GM19452 (cell line): ENCODE data around the gene LOXHD1.

ENCODE experiments used
- ATAC-seq: cut with Tn5 transposase; IDR thresholded peaks from one replicate; pipeline ENCODE4 v1.9.1; 2021; ENCODE audit not compliant: unreplicated experiment

LOXHD1 gene

GRCh38 chr18:46581648-46582047 is 75.4 kb downstream of the LOXHD1 start:
- ATAC-seq, result no peak

- no peak for ATAC-seq
These were observed 78.0 kb downstream of the LOXHD1 start for GRCh38 chr18:46578987-46579386.

DNA sequence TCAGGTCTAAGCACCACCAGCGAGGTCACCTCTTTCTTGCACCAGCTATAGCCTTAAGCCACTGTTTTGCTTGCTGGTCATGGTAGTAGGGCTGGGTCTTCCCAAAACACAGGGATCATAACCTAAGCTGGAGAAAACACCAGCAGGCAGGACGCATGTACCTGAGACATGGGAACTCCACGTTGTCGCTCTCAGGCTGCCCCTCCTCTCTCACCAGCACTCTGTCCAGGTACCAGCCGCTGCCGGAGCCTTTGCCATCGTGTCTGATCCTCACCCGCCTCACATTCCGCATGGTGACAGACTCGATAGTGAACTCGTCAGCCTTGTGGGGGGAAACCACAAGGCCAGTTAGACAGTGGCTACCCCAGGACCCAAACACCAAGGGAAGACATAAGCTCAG is 79.5 kb downstream of the LOXHD1 start:
- ATAC-seq, result no peak

DNA sequence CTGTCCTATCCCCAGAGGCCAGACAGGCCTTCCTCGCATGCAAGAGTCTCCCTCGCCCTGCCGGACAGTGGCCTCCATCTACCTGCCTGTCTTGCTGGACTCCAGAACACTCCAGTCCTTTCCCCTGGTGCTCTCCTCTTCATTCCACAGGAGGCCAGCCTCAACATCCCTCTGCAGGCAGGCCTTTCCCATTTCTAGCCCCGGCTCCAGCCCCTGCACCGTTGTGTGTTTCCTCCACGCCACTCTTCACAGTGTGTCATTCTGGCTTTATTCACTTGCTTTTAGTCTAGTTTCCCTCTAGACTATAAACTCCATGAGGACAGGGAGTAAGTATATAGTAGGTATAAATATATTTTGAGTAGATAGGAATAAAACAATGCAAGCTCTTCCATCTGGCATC is 81.2 kb downstream of the LOXHD1 start:
- ATAC-seq, result no peak

DNA sequence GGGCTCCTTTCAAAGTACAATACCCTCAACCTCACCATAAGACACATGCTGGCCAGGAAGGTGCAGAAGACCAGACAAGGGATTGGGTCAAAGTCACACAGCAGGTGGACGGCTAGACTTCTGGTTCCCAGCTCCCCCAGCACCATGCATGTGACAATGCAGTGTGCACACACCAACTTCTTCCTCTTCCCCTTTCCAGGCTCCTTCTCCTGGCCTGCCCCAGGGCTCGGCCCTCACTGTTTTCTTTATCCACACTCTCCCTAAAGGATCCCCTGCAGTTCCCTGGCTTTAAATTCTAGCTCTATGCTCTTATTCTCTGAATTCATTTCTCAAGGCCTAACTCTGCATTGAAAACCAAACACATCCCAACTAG is 82.3 kb downstream of the LOXHD1 start:
- ATAC-seq, result no peak

DNA sequence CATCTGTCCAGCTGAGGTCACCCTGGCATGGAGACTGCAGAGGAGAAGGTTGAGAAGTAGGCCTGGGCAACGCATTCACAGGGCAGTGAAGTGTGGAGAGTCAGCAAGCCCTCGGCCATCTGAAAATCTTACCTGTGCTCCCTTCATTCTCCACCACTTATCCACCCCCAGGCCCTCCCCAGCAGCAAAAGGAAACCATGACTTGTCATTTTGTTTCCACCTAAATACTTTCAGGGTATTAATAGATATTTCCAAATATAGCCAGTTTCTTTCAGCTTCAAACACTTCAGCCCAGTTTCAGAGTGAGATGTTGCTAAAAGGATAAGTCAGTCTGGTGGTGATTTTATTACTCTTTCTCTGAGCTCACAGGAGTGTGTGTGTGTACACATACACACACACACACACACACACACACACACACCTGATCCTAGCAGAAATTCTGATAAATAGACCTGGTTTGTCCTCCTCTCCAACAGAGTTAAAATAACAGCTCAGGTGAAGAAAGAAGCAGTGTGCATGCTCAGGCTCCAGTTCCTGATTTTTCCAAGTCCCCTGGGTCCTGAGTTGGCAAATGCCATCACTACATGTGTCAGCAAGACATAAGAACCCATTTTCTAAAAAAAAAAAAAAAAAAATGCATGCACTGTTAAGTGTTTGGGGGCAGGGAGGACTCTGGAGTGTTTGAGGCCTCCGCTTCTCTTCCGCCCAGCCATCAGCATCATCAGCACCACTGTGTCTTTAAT is 82.8 kb downstream of the LOXHD1 start:
- ATAC-seq, result no peak

DNA sequence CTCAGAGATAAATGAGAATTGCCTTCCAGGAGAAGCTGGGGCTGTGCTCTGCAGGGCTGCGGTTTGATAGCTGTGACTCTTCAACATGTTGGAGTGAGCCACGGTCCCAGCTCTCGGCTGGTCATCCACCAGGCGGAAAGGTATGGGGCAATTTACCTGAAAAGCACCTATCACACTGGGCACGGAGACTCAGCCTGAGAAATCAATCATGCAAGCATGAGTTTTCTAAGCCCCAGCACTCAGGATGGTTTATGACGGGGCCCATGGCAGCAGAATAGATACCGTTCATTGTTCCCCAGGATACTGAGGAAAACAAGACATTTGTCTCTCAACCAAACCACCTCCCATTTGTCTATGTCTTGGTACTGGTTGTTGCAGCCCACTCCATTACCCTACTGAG is 83.9 kb downstream of the LOXHD1 start:
- no peak for ATAC-seq

- no peak for ATAC-seq
These were observed 85.3 kb downstream of the LOXHD1 start for GRCh38 chr18:46571756-46572155.

DNA sequence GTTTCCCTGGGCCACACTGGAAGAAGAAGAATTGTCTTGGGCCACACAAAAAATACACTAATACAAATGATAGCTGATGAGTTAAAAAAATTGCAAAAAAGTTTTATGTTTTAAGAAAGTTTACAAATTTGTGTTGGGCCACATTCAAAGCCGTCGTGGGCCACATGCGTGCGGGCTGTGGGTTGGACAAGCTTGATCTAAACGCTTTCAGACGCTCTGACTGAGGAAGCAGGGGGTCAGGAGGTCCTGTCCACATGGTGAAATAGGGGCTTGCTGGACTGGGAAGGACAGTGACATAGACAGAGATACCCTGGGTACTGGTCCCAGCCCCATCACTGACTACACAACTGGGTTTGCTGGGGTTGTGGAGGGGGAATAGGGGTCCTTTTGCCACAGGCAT is 86.4 kb downstream of the LOXHD1 start:
- ATAC-seq, result no peak

DNA sequence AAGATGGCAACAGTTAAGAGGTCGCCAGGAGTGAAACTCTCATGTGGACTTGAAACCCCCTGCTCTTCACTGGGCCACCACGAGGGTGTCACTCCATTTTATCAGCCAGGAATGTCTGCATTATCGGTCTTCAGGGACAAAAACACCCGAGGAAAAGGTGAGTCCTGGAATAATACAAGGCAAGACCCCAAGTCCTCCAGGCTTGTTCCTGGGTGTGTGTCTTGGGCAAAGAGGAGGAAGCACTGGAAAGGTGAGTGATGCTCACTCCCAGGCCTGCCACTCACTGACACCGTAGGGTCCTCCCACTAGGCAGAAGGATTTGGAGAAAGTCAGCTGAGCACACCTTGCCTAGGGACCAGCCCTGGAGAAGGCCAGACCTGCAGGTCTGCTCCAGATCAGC is 86.9 kb downstream of the LOXHD1 start:
- no peak for ATAC-seq

GRCh38 chr18:46569211-46569610 is 87.8 kb downstream of the LOXHD1 start:
- no peak for ATAC-seq

GRCh38 chr18:46567196-46567595 is 89.8 kb downstream of the LOXHD1 start:
- ATAC-seq, result no peak

DNA sequence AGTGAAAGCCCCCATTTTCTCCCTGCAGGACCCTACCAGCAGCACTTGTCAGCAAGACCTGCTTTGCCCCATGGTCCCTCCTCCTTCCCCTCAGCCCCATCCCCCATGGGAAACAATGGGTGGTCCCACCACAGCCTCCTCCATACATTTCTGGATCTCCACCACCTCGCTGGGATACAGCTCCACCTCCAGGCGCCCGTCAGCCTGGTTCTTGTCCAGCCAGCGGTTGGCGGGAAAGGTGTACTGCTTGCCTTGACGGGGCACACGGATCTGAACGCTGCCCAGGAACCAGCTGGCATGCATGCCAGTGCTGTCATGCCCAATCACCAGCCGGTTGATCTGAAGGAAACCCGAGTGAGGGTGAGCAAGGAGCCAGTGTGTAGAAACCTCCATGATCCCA is 90.9 kb downstream of the LOXHD1 start:
- ATAC-seq, result no peak

DNA sequence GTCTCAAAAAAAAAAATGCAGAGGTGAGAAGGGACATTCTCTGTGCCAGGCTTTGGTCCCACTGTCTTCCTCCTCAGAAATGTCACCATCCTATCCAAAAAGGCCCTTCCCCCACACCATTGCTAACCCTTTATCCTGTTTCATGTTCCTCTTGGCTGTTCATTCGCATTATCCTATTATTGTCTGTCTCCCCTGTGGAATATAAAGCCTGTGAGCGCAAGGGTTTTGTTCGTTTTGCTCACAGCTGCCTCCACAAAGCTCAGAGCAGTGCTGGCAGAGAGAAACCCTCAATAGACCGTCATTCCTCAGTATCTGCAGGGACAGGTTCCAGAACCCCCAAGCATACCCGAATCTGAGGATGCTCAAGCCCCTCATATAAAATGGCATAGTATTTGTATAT is 91.8 kb downstream of the LOXHD1 start:
- ATAC-seq, result no peak

GRCh38 chr18:46563317-46563716 is 93.7 kb downstream of the LOXHD1 start:
- ATAC-seq, result no peak

- no peak for ATAC-seq
These were observed 94.3 kb downstream of the LOXHD1 start for GRCh38 chr18:46562674-46563192.

GRCh38 chr18:46560671-46561045 is 96.4 kb downstream of the LOXHD1 start:
- ATAC-seq, result no peak

DNA sequence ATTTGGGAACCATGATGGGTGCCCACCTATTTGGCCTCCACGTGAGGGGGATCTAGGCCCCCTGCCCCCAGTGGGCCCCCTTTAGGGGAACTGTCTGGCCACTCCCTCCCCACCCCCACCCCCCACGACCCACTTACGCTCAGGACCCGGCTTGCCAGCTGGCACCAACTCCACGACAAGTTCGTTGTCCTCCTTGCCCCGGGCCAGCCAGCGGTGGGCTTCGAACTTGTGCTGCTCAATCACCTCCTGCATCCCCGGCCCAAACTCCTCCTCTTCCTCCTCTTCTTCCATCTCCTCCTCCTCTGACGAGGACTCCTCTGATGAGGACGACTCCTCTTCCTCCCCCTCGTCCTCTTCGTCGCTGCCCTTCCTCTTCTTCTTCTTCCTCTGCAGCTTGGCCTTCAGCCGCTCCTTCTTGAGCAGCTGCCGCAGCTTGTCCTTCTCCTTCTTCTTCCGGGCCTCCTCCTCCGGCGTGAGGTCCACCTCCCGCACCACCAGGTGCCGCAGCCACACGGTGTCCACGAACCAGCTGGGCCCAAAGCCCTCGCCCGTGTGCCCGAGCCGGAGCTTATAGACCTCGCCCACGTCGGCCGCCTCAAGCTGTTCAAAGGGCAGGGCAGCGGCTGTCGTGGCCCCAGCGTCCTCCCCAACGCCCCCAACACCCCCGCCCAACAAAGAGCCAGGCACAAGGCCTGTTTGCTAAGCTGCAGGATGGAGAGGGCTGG is 96.9 kb downstream of the LOXHD1 start:
- no peak for ATAC-seq

- no peak for ATAC-seq
These were observed 97.7 kb downstream of the LOXHD1 start for GRCh38 chr18:46559296-46559695.

DNA sequence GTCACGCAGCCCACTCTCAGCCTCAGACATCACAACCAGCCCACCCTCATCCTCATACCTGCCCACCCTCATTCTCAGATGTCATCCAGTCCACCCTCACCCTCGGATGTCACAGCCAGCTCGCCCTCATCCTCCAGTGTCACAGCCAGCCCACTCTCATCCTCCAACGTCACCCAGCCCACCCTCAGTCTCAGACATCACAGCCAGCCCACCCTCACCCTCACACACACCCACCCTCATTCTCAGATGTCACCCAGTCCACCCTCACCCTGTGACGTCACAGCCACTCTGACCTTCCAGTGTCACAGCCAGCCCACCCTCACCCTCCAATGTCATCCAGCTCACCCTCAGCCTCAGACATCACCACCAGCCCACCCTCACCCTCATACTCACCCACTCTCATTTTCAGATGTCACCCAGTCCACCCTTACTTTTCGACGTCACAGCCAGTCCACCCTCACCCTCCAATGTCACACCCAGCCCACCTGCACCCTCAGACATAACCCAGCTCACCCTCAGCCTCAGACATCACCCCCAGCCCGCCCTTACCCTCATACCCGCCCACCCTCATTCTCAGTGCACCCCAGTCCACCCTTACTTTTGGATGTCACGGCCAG is 100.3 kb downstream of the LOXHD1 start:
- ATAC-seq, result no peak

DNA sequence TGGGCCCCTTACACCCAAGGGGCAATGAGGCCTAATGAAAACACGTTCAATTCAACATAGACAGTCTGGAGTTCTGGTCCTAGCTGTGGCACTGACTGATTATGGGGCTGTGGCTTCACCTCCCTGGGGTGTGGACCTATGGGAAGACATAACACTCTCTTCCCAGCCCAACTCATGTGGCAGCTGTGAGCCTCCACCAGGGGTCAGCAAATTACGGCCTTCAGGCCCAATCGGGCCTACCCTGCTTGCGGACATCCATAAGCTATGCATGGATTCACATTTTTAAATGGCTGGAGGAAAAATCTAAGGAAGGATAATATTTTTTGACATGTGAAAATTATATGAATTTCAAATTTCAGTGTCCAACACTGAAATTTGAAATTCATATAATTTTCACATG is 101.3 kb downstream of the LOXHD1 start:
- ATAC-seq, result no peak

DNA sequence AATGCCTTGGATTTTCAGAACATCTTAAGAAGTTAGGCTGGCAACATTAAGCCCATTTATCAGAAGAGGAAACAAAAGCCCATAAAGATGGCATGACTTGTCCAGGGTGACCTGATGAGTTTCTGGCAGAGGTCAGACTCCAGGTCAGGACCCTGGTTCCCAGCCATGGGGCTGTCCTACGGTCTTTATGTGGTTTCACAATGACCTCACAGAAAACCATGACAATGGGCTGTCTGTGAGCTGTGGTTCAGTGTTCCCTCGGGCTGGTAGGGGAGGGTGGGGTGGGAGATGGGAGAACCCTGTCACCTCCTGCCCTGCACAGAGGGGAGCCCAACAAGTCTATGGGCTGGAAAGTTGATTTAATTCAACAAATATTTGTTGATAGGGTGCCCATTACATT is 101.8 kb downstream of the LOXHD1 start:
- ATAC-seq, result no peak
